DND-41 (cell line): ENCODE measurements around the gene NRDE2.

Experiments
- EZH2 ChIP-seq: IDR thresholded peaks from 3 replicates; pipeline ENCODE4 v1.6.1; 2012; ENCODE audit warnings: borderline replicate concordance, low read depth, mild to moderate bottlenecking, moderate library complexity, low read length, inconsistent platforms; ENCODE audit not compliant: severe bottlenecking
- TF ChIP-seq, protein P1 (sequence below): IDR thresholded peaks from 2 replicates; pipeline ENCODE4 v1.5.1; 2012; ENCODE audit warnings: borderline replicate concordance, low read length, moderate library complexity, mild to moderate bottlenecking; ENCODE audit not compliant: poor library complexity, severe bottlenecking; ENCODE audit errors: extremely low read depth

DNA sequence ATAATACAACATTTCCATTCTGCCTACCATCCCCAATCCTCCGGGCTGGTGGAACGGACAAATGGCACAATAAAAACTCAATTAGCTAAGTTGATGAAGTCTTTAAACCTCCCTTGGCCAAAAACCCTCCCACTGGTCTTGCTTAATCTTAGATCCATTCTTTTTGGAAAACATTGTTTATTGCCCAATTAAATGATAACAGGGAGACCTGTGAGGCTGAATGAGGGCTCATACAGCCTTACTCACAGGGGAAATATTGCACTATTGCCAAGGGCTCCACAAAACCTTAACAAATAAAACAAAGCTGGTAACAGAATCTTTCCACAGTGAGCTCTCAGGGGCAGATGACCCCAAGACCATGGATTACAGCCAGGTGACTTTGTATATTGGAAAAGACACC is 83.1 kb downstream of the NRDE2 start:
- TF ChIP-seq, protein P1, sequence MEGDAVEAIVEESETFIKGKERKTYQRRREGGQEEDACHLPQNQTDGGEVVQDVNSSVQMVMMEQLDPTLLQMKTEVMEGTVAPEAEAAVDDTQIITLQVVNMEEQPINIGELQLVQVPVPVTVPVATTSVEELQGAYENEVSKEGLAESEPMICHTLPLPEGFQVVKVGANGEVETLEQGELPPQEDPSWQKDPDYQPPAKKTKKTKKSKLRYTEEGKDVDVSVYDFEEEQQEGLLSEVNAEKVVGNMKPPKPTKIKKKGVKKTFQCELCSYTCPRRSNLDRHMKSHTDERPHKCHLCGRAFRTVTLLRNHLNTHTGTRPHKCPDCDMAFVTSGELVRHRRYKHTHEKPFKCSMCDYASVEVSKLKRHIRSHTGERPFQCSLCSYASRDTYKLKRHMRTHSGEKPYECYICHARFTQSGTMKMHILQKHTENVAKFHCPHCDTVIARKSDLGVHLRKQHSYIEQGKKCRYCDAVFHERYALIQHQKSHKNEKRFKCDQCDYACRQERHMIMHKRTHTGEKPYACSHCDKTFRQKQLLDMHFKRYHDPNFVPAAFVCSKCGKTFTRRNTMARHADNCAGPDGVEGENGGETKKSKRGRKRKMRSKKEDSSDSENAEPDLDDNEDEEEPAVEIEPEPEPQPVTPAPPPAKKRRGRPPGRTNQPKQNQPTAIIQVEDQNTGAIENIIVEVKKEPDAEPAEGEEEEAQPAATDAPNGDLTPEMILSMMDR, result no peak
- no peak for TF ChIP-seq EZH2
